AG09319 (cell line): Measurements from ENCODE around the gene OLIG1.

Experiments used
- DNase-seq: peaks from one replicate; pipeline ENCODE4 v3.0.0-alpha.2; 2010; ENCODE audit warnings: low read depth; ENCODE audit errors: extremely low read depth
- CTCF ChIP-seq: IDR thresholded peaks from 2 replicates; pipeline ENCODE4 v1.5.1; 2011; ENCODE audit warnings: low read depth, mild to moderate bottlenecking, inconsistent platforms, low read length, moderate library complexity

Gene OLIG1

GRCh38 chr21:33032434-33033047, 37.4 kb upstream of the OLIG1 start:
- no peak for TF ChIP-seq CTCF
- no peak for DNase-seq

- DNase-seq: no peak
- no peak for TF ChIP-seq CTCF
Measured at GRCh38 chr21:33033094-33033951, 36.6 kb upstream of the OLIG1 start.

GRCh38 chr21:33033961-33034413, 36.0 kb upstream of the OLIG1 start:
- no peak for TF ChIP-seq CTCF
- DNase-seq: no peak

- TF ChIP-seq CTCF: no peak
- no peak for DNase-seq
Measured at GRCh38 chr21:33035147-33035546, 34.8 kb upstream of the OLIG1 start.

GRCh38 chr21:33036430-33037162, 33.3 kb upstream of the OLIG1 start:
- no peak for DNase-seq
- TF ChIP-seq CTCF: no peak

- TF ChIP-seq CTCF: no peak
- DNase-seq: no peak
Measured at GRCh38 chr21:33037501-33037900, 32.4 kb upstream of the OLIG1 start.

- no peak for DNase-seq
- TF ChIP-seq CTCF: no peak
Measured at GRCh38 chr21:33039536-33039935, 30.4 kb upstream of the OLIG1 start.
